Choroid plexus epithelial cell (primary cell): ENCODE measurements around the gene PCYT2.
"Not testable (repeated sequence)": the region's sequence is repeated elsewhere in the genome, so short reads cannot be mapped to it uniquely, and the experiment has no call there.

Experiments
- DNase-seq: peaks from one replicate; pipeline ENCODE4 v3.0.0-alpha.2; 2010; ENCODE audit warnings: low read depth
- H3K4me3 ChIP-seq: 2 replicates; pipeline ENCODE4 v1.5.1; 2011; ENCODE audit warnings: low read depth, mild to moderate bottlenecking, control low read depth, low read length, moderate library complexity
- TF ChIP-seq, protein P1 (sequence below): conservative IDR thresholded peaks from 2 replicates; pipeline ENCODE4 v1.5.1; 2011; ENCODE audit warnings: low read depth, mild to moderate bottlenecking, control low read depth, inconsistent platforms, low read length, moderate library complexity

The PCYT2 gene

DNA sequence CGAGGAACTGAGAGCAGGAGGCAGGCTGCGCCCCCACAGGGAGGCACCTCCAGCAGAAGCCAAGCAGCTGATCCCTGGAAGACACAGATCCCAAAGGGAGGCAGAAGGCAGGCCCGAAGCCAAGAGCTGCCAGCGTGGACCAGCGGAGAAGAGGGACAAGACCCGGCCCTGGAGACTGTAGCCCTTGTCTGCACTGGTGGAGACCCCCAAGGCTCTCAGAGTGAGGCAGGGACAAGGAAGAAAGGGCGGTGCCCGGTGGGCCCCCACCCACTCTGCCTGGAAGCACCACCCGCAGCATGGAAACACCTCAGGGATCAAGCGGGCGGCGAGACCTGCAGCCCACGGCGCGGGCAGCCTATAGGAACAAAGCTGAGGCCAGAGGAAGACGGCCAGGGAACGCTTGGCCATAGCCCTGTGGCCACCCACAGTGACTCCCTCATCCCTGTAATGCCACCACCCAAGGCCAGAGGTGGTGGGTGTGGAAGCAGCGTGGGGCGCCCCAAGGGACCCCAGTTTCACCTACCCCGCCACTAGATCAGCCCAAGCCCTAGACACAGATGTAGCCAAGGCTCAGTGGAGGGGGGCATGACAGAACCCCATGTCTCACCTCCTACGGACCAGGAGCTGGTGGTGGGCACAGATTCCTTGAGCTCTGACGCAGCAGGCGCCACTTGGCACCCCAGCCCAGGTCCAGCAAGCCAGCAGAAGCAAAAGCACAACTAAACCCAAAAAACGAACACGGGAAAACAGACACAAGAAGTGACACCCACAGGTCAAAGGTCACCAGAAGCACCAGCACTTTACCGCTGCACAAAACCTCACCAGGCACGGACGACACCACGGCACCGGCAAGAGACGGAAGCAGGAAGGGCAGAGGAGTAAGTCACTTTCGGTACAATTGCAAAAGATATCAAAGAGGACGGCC, 9.7 kb upstream of the PCYT2 start:
- DNase-seq, result no peak
- TF ChIP-seq, protein P1, sequence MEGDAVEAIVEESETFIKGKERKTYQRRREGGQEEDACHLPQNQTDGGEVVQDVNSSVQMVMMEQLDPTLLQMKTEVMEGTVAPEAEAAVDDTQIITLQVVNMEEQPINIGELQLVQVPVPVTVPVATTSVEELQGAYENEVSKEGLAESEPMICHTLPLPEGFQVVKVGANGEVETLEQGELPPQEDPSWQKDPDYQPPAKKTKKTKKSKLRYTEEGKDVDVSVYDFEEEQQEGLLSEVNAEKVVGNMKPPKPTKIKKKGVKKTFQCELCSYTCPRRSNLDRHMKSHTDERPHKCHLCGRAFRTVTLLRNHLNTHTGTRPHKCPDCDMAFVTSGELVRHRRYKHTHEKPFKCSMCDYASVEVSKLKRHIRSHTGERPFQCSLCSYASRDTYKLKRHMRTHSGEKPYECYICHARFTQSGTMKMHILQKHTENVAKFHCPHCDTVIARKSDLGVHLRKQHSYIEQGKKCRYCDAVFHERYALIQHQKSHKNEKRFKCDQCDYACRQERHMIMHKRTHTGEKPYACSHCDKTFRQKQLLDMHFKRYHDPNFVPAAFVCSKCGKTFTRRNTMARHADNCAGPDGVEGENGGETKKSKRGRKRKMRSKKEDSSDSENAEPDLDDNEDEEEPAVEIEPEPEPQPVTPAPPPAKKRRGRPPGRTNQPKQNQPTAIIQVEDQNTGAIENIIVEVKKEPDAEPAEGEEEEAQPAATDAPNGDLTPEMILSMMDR, result no peak
- no peak overlapping the region for H3K4me3 ChIP-seq

DNA sequence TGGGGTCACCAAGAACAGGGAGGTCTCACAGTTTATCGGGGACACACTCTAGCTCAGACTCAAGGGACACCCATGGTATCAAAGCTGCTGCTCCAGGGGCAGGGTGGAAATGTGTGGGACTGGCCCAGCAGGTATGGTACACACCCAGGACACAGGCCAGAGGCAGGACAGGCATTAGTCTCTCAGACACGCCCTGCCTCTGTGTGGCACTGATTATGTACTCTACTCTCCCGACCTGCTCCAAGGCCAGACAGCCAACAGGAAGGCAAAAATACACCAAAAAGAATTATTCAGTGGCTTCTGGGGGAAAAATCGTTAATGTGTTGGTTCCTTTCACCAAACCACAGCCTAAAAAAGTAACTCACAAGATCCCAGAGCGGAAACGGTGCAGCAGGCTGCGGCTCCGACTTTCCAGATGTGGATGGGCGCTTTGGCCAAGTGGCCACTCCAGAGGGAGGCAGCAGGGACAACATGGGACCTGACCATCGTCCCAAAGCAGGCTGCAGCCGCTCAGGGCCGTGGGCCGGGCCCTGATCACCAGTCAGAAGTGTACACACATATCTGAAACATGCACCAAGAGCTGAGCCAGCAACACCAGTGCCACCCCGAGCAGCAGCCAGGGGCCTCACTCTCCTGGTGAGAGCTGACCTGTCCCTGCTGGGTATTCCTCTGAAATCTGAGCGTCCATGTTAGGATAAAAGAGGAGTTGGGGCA, 7.8 kb upstream of the PCYT2 start:
- TF ChIP-seq, protein P1, result no peak
- no peak for DNase-seq
- H3K4me3 ChIP-seq, result no peak overlapping the region

DNA sequence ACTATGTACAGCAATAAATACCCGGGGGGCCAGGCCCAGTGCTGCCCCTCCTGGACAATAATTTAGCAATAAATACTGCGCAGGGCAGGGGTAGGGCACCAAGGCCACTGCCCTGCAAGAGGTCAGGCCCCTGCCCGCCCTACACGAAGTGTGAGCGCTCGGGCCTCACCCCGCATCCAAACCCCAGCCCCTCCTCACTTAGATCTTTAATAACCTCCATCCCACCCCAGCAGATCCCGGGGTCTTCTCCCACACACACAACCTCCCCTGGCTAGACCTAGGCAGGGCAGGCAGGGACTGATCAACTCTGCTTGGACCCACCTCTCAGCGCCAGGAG, 7.1 kb upstream of the PCYT2 start:
- not testable (repeated sequence) for DNase-seq
- peak overlapping the region; percentile 8 for H3K4me3 ChIP-seq

DNA sequence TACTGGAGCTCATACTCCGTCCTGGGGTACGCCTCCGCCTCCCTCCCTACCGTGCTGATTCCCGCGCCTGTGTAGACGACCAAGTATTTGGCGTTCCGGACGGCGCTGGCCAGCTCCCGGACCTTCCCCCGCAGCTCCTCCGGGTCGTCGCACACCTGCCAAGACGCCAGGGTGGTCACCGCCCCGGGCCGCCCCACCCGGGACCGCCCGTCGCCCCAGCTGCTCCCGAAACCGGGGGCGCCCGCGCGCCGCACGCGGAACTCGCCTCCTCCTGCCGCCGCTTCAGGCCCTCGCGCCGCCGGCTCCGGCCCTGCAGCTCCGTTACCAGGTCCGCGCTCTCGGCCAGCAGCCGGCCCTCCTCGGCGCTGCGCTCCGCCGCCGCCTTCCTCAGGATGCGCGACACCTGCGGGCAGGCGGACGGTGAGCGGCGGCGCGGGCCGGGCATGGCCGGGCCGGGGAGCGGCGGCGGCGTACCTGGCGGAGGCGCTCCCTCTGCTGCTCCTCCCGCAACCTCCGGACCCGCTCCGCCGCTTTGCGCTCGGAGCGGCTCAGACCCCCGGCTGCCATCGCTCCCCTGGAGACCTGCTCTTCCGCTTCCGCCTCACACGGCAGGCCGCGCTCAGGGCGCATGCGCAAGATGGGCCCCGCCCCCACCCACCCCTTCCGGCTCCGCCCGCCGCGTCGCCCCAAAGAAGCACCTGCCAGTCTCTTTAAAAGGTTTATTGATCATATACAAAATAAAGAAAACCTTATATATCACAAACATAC, 6.5 kb upstream of the PCYT2 start, which contains the start of gene SIRT7:
TSS of gene SIRT7 (minus strand) at position 612 of the 768 bp plus-strand sequence. CDS start at position 567, 45 bp downstream.
- peak; percentile 74 for DNase-seq
- TF ChIP-seq, protein P1, result no peak
- peak within 1 kb of the TSS; percentile 68 for H3K4me3 ChIP-seq

DNA sequence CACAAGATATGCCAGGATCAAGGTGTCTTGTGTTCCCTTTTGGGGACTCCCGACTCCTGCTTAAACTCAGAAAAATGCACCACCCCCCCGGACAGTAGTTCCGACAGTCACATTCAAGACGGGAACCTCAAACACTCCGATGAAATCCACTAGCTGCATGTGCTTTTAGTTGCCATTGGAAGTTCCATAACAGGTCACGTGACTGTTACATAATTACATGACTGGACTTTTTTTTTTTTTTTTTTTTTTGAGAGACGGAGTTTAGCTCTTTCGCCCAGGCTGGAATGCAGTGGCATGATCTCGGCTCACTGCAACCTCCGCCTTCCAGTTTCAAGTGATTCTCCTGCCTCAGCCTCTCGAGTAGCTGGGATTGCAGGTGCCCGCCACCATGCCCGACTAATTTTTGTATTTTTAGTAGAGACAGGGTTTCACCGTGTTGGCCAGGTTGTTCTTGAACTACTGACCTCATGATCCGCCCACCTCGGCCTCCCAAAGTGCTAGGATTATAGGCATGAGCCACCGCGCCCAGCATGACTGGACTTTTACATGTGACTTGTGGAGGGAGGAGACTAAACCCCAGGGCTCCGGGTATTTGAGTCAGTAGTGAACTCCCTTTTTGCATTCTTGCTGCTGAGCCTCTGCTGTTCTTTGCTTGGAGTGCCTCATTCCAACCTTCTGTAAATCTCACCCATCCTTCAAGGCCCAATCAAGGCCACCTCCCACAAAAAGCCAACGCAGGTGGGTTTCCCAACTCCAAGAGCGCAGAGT, 5.2 kb upstream of the PCYT2 start:
- TF ChIP-seq, protein P1, result no peak
- peak overlapping the region; percentile 68 for H3K4me3 ChIP-seq
- peak; percentile 72 for DNase-seq

DNA sequence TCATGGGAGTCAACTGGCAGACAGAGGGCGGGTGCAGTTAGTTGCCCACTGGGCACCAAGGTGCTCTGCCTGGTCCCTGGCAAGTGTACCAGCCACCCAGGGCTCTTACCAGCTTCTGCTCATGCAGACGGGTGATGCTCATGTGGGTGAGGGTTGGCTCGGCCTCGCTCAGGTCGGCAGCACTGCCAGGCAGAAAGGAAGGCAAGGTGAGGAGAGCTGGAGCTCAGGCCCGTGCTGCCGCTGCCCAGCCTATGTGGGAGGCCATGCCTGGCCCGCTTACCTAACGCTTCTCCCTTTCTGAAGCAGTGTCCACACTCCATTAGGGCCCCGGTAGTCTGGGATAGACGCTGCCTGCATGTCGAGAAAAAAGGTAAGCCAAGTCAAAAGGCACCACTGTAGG, 4.1 kb upstream of the PCYT2 start:
- TF ChIP-seq, protein P1, result no peak
- H3K4me3 ChIP-seq, result no peak overlapping the region
- no peak for DNase-seq
